ENCODE results near the gene SLC35B2. TPM values are rescaled to one million over a fixed set of nuclear protein-coding genes. Genes with fewer than 3 reads are reported as not detected.

SLC35B2 gene
- total RNA-seq, 1 donor from 2014 or later: 26.1 TPM

GRCh38 chr6:44261581-44261980, 4.3 kb upstream of the SLC35B2 start:
- Histone ChIP-seq H3K36me3 (ENCODE audit: control insufficient read depth in 3 of 3, insufficient read depth in 3 of 3, low read length in 3 of 3) (peaks cover 6 to 8% (median 6%) of the 10 kb centered on the region in 3 donors), H3K9me3 (ENCODE audit: control insufficient read depth in 3 of 3, low read length in 3 of 3) (no peaks in the 10 kb centered on the region), H3K4me3 (ENCODE audit: low read length in 3 of 3) (no peak overlapping the region), H3K27me3 (ENCODE audit: control insufficient read depth in 3 of 3, insufficient read depth in 3 of 3, low read length in 3 of 3) (no peaks in the 10 kb centered on the region), H3K27ac (ENCODE audit: low read depth, low read length) (no peak overlapping the region), H3K4me1 (ENCODE audit: control insufficient read depth in 3 of 3, insufficient read depth in 3 of 3, low read length in 3 of 3) (peaks cover 38 to 41% (median 39%) of the 10 kb centered on the region in 3 donors), H3K9ac (ENCODE audit: low read depth in 1 of 3, low read length in 3 of 3) (no peak overlapping the region)

GRCh38 chr6:44260451-44261297, 3.3 kb upstream of the SLC35B2 start:
- Histone ChIP-seq H3K27me3 (ENCODE audit: control insufficient read depth in 3 of 3, insufficient read depth in 3 of 3, low read length in 3 of 3) (no peaks in the 10 kb centered on the region), H3K9me3 (ENCODE audit: control insufficient read depth in 3 of 3, low read length in 3 of 3) (no peaks in the 10 kb centered on the region), H3K36me3 (ENCODE audit: control insufficient read depth in 3 of 3, insufficient read depth in 3 of 3, low read length in 3 of 3) (peaks cover 6 to 10% (median 8%) of the 10 kb centered on the region in 3 donors), H3K4me1 (ENCODE audit: control insufficient read depth in 3 of 3, insufficient read depth in 3 of 3, low read length in 3 of 3) (peaks cover 46 to 50% (median 48%) of the 10 kb centered on the region in 3 donors), H3K4me3 (ENCODE audit: low read length in 3 of 3) (no peak overlapping the region), H3K9ac (ENCODE audit: low read depth in 1 of 3, low read length in 3 of 3) (no peak overlapping the region), H3K27ac (ENCODE audit: low read depth, low read length) (no peak overlapping the region)

GRCh38 chr6:44260011-44260410, 2.7 kb upstream of the SLC35B2 start:
- H3K4me1 ChIP-seq (ENCODE audit: control insufficient read depth in 3 of 3, insufficient read depth in 3 of 3, low read length in 3 of 3): peaks cover 45 to 55% (median 48%) of the 10 kb centered on the region in 3 donors
- H3K9me3 ChIP-seq (ENCODE audit: control insufficient read depth in 3 of 3, low read length in 3 of 3): no peaks in the 10 kb centered on the region
- no peaks in the 10 kb centered on the region for H3K27me3 ChIP-seq (ENCODE audit: control insufficient read depth in 3 of 3, insufficient read depth in 3 of 3, low read length in 3 of 3)
- no peak overlapping the region for H3K27ac ChIP-seq (ENCODE audit: low read depth, low read length)
- peak overlapping the region in 1 of 3 donors; percentile 15 for H3K9ac ChIP-seq (ENCODE audit: low read depth in 1 of 3, low read length in 3 of 3)
- H3K36me3 ChIP-seq (ENCODE audit: control insufficient read depth in 3 of 3, insufficient read depth in 3 of 3, low read length in 3 of 3): peaks cover 9 to 17% (median 15%) of the 10 kb centered on the region in 3 donors
- H3K4me3 ChIP-seq (ENCODE audit: low read length in 3 of 3): no peak overlapping the region

GRCh38 chr6:44258921-44259320, 1.6 kb upstream of the SLC35B2 start:
- peaks cover 20 to 28% (median 25%) of the 10 kb centered on the region in 3 donors for H3K36me3 ChIP-seq (ENCODE audit: control insufficient read depth in 3 of 3, insufficient read depth in 3 of 3, low read length in 3 of 3)
- H3K27me3 ChIP-seq (ENCODE audit: control insufficient read depth in 3 of 3, insufficient read depth in 3 of 3, low read length in 3 of 3): no peaks in the 10 kb centered on the region
- peaks cover 34 to 53% (median 41%) of the 10 kb centered on the region in 3 donors for H3K4me1 ChIP-seq (ENCODE audit: control insufficient read depth in 3 of 3, insufficient read depth in 3 of 3, low read length in 3 of 3)
- H3K9me3 ChIP-seq (ENCODE audit: control insufficient read depth in 3 of 3, low read length in 3 of 3): no peaks in the 10 kb centered on the region
- no peak overlapping the region for H3K27ac ChIP-seq (ENCODE audit: low read depth, low read length)
- H3K9ac ChIP-seq (ENCODE audit: low read depth in 1 of 3, low read length in 3 of 3): no peak overlapping the region
- H3K4me3 ChIP-seq (ENCODE audit: low read length in 3 of 3): no peak overlapping the region

GRCh38 chr6:44258325-44258863, 1.1 kb upstream of the SLC35B2 start:
- peak overlapping the region in 2 of 3 donors; percentile 85 to 92 for H3K9ac ChIP-seq (ENCODE audit: low read depth in 1 of 3, low read length in 3 of 3)
- H3K36me3 ChIP-seq (ENCODE audit: control insufficient read depth in 3 of 3, insufficient read depth in 3 of 3, low read length in 3 of 3): peaks cover 25 to 31% (median 30%) of the 10 kb centered on the region in 3 donors
- no peak overlapping the region for H3K4me3 ChIP-seq (ENCODE audit: low read length in 3 of 3)
- no peaks in the 10 kb centered on the region for H3K27me3 ChIP-seq (ENCODE audit: control insufficient read depth in 3 of 3, insufficient read depth in 3 of 3, low read length in 3 of 3)
- peak overlapping the region; percentile 87 for H3K27ac ChIP-seq (ENCODE audit: low read depth, low read length)
- H3K4me1 ChIP-seq (ENCODE audit: control insufficient read depth in 3 of 3, insufficient read depth in 3 of 3, low read length in 3 of 3): peaks cover 29 to 49% (median 36%) of the 10 kb centered on the region in 3 donors
- no peaks in the 10 kb centered on the region for H3K9me3 ChIP-seq (ENCODE audit: control insufficient read depth in 3 of 3, low read length in 3 of 3)

GRCh38 chr6:44257753-44258324, 511 bp upstream of the SLC35B2 start:
- H3K36me3 ChIP-seq (ENCODE audit: control insufficient read depth in 3 of 3, insufficient read depth in 3 of 3, low read length in 3 of 3): peaks cover 31 to 36% (median 35%) of the 10 kb centered on the region in 3 donors
- H3K9me3 ChIP-seq (ENCODE audit: control insufficient read depth in 3 of 3, low read length in 3 of 3): no peaks in the 10 kb centered on the region
- H3K4me1 ChIP-seq (ENCODE audit: control insufficient read depth in 3 of 3, insufficient read depth in 3 of 3, low read length in 3 of 3): peaks cover 23 to 46% (median 30%) of the 10 kb centered on the region in 3 donors

GRCh38 chr6:44256775-44257024, 628 bp downstream of the SLC35B2 start:
- Histone ChIP-seq H3K4me1 (ENCODE audit: control insufficient read depth in 3 of 3, insufficient read depth in 3 of 3, low read length in 3 of 3) (peaks cover 24 to 37% (median 24%) of the 10 kb centered on the region in 3 donors), H3K4me3 (ENCODE audit: low read length in 3 of 3) (peak overlapping the region; percentile 80 to 88 (median 83)), H3K27ac (ENCODE audit: low read depth, low read length) (peak overlapping the region; percentile 87), H3K36me3 (ENCODE audit: control insufficient read depth in 3 of 3, insufficient read depth in 3 of 3, low read length in 3 of 3) (peaks cover 39 to 46% (median 44%) of the 10 kb centered on the region in 3 donors), H3K9ac (ENCODE audit: low read depth in 1 of 3, low read length in 3 of 3) (peak overlapping the region; percentile 69 to 92 (median 85)), H3K27me3 (ENCODE audit: control insufficient read depth in 3 of 3, insufficient read depth in 3 of 3, low read length in 3 of 3) (no peaks in the 10 kb centered on the region), H3K9me3 (ENCODE audit: control insufficient read depth in 3 of 3, low read length in 3 of 3) (no peaks in the 10 kb centered on the region)

More at GRCh38 chr6:44257753-44258324, 511 bp upstream of the SLC35B2 start:
- Histone ChIP-seq H3K9ac (ENCODE audit: low read depth in 1 of 3, low read length in 3 of 3) (peak overlapping the region; percentile 78 to 92 (median 85)), H3K4me3 (ENCODE audit: low read length in 3 of 3) (peak overlapping the region; percentile 83 to 88 (median 83)), H3K27me3 (ENCODE audit: control insufficient read depth in 3 of 3, insufficient read depth in 3 of 3, low read length in 3 of 3) (no peaks in the 10 kb centered on the region), H3K27ac (ENCODE audit: low read depth, low read length) (peak overlapping the region; percentile 87)

- peak overlapping the region; percentile 87 for H3K27ac ChIP-seq (ENCODE audit: low read depth, low read length)
- H3K36me3 ChIP-seq (ENCODE audit: control insufficient read depth in 3 of 3, insufficient read depth in 3 of 3, low read length in 3 of 3): peaks cover 45 to 52% (median 50%) of the 10 kb centered on the region in 3 donors
- no peaks in the 10 kb centered on the region for H3K27me3 ChIP-seq (ENCODE audit: control insufficient read depth in 3 of 3, insufficient read depth in 3 of 3, low read length in 3 of 3)
- H3K4me3 ChIP-seq (ENCODE audit: low read length in 3 of 3): peak overlapping the region; percentile 80 to 88 (median 83)
- peaks cover 24 to 37% (median 25%) of the 10 kb centered on the region in 3 donors for H3K4me1 ChIP-seq (ENCODE audit: control insufficient read depth in 3 of 3, insufficient read depth in 3 of 3, low read length in 3 of 3)
- peak overlapping the region; percentile 69 to 92 (median 85) for H3K9ac ChIP-seq (ENCODE audit: low read depth in 1 of 3, low read length in 3 of 3)
- no peaks in the 10 kb centered on the region for H3K9me3 ChIP-seq (ENCODE audit: control insufficient read depth in 3 of 3, low read length in 3 of 3)
These were observed 1.2 kb downstream of the SLC35B2 start for GRCh38 chr6:44255871-44256774.

- Histone ChIP-seq H3K9ac (ENCODE audit: low read depth in 1 of 3, low read length in 3 of 3) (no peak overlapping the region), H3K27ac (ENCODE audit: low read depth, low read length) (no peak overlapping the region), H3K4me3 (ENCODE audit: low read length in 3 of 3) (peak overlapping the region in 1 of 3 donors; percentile 2), H3K4me1 (ENCODE audit: control insufficient read depth in 3 of 3, insufficient read depth in 3 of 3, low read length in 3 of 3) (peaks cover 24 to 43% (median 25%) of the 10 kb centered on the region in 3 donors), H3K36me3 (ENCODE audit: control insufficient read depth in 3 of 3, insufficient read depth in 3 of 3, low read length in 3 of 3) (peaks cover 52 to 61% (median 56%) of the 10 kb centered on the region in 3 donors), H3K9me3 (ENCODE audit: control insufficient read depth in 3 of 3, low read length in 3 of 3) (no peaks in the 10 kb centered on the region), H3K27me3 (ENCODE audit: control insufficient read depth in 3 of 3, insufficient read depth in 3 of 3, low read length in 3 of 3) (no peaks in the 10 kb centered on the region)
These were observed 2.1 kb downstream of the SLC35B2 start for GRCh38 chr6:44255105-44255808.

Data from skeletal muscle tissue (tissue), 4 donors.